K562 (cell line): Measurements from ENCODE around the gene IL12RB2. TPM values are rescaled to one million over a fixed set of nuclear protein-coding genes. Genes with fewer than 3 reads are reported as not detected.

Experiments used
- ATAC-seq: fragments of 200-7000 bp; cut with Tn5 transposase; 3 replicates; pipeline ENCODE4 v1.9.1; 2020; ENCODE audit warnings: moderate library complexity
- BruUV-seq: library from RNA; stranded (reverse); fragments of 400-500 nt; replicated peaks from 2 replicates; lab custom pipeline; 2021; lab: Mats Ljungman, UMichigan
- CTCF ChIA-PET: fragments of 300-600 bp; formaldehyde crosslinking; extraction: SDS; loops from one replicate; lab custom pipeline; 2021; ENCODE audit warnings: low intra/inter-chr PET ratio; lab: Yijun Ruan, JAX
- POLR2A ChIA-PET: fragments of 300-600, 350-650 bp; sonication (Branson Sonifier 250); formaldehyde crosslinking; extraction: SDS; loops from one replicate; lab custom pipeline; 2021; ENCODE audit warnings: antibody characterized with exemption, inconsistent platforms; lab: Yijun Ruan, JAX
- DNase-seq, 4 experiments: peaks; one replicate each; pipeline versions ENCODE4 v3.0.0 to v3.0.0-alpha.2; 2011 to 2018; ENCODE audit warnings: low spot score in 3 of 4, mixed read lengths in 3 of 4; ENCODE audit errors: extremely low read depth in 1 of 4
- FAIRE-seq: peaks from 2 replicates; lab custom pipeline; 2011; peaks lifted over from hg19 to GRCh38; lab: Jason Lieb, UNC
- H2AFZ ChIP-seq: 2 replicates; pipeline ENCODE4 v1.6.0; 2011; ENCODE audit warnings: low read depth, low read length, control low read depth, inconsistent platforms
- H3K27ac ChIP-seq: fragments of 200-600 bp; 3 replicates; pipeline ENCODE4 v1.8.0; 2011; ENCODE audit warnings: low read depth, mild to moderate bottlenecking, control low read depth, inconsistent platforms, low read length, moderate library complexity, mixed read lengths; ENCODE audit errors: extremely low read depth
- H3K27me3 ChIP-seq, 2 experiments: fragments of 300-600 bp in 1 of 2; 2 replicates in 1 of 2; 3 replicates in 1 of 2; pipeline versions ENCODE4 v1.6.0 to v1.8.0; 2011; ENCODE audit warnings: inconsistent platforms in 2 of 2, low read length in 2 of 2, mild to moderate bottlenecking in 1 of 2, mixed read lengths in 1 of 2, moderate library complexity in 1 of 2; ENCODE audit not compliant: control insufficient read depth in 2 of 2, insufficient read depth in 2 of 2
- H3K36me3 ChIP-seq: fragments of 300-600 bp; 3 replicates; pipeline ENCODE4 v1.8.0; 2011; ENCODE audit warnings: mild to moderate bottlenecking, low read length, inconsistent platforms; ENCODE audit not compliant: control insufficient read depth, insufficient read depth
- H3K4me1 ChIP-seq, 2 experiments: fragments of 200-600 bp in 1 of 2; replicated peaks in 1 of 2; 2 replicates in 1 of 2; 3 replicates in 1 of 2; pipeline versions ENCODE4 v1.5.1 to v1.8.0; 2011; ENCODE audit warnings: inconsistent platforms in 2 of 2, low read length in 2 of 2, mild to moderate bottlenecking in 1 of 2, mixed read lengths in 1 of 2, moderate library complexity in 1 of 2; ENCODE audit not compliant: control insufficient read depth in 2 of 2, insufficient read depth in 2 of 2
- H3K4me2 ChIP-seq: 2 replicates; pipeline ENCODE4 v1.6.1; 2011; ENCODE audit warnings: low read length, control low read depth, inconsistent platforms, mixed read lengths; ENCODE audit not compliant: insufficient read depth
- H3K4me3 ChIP-seq: fragments of 200-600 bp; sonication (generic), shearing (Covaris generic); 2 replicates; pipeline ENCODE4 v1.5.1; 2016; ENCODE audit warnings: control low read depth, inconsistent platforms
- H3K79me2 ChIP-seq: fragments of 200-600 bp; 3 replicates; pipeline ENCODE4 v1.8.0; 2011; ENCODE audit warnings: low read length, inconsistent platforms; ENCODE audit not compliant: control insufficient read depth, insufficient read depth
- H3K9ac ChIP-seq, 2 experiments: 2 replicates each; pipeline versions ENCODE4 v1.6.0 to v1.6.1; 2011; ENCODE audit warnings: low read depth in 2 of 2, low read length in 2 of 2, control low read depth in 1 of 2, inconsistent platforms in 1 of 2, mild to moderate bottlenecking in 1 of 2, mixed read lengths in 1 of 2; ENCODE audit not compliant: insufficient read depth in 1 of 2
- H3K9me1 ChIP-seq: one replicate; pipeline ENCODE4 v1.6.0; 2011; ENCODE audit warnings: inconsistent platforms, mild to moderate bottlenecking, low read length, moderate library complexity; ENCODE audit not compliant: control insufficient read depth, insufficient read depth
- H3K9me3 ChIP-seq: replicated peaks from 2 replicates; pipeline ENCODE4 v1.5.1; 2011; ENCODE audit warnings: low read depth, low read length, inconsistent platforms; ENCODE audit not compliant: control insufficient read depth, insufficient read depth
- H4K20me1 ChIP-seq: replicated peaks from 2 replicates; pipeline ENCODE4 v1.6.1; 2011; ENCODE audit warnings: low read length, inconsistent platforms, mixed read lengths; ENCODE audit not compliant: control insufficient read depth, insufficient read depth
- ARID4B ChIP-seq: sonication (generic); formaldehyde crosslinking; IDR thresholded peaks from 2 replicates; pipeline ENCODE4 v1.8.0; 2022; ENCODE audit warnings: mild to moderate bottlenecking, missing genetic modification reagents
- BRF2 ChIP-seq: IDR thresholded peaks from 3 replicates; pipeline ENCODE4 v1.6.1; 2011; ENCODE audit warnings: borderline replicate concordance, mild to moderate bottlenecking; ENCODE audit not compliant: insufficient read length, insufficient read depth
- FOXP1 ChIP-seq: sonication (generic); formaldehyde crosslinking; IDR thresholded peaks from 2 replicates; pipeline ENCODE4 v1.8.0; 2022; ENCODE audit warnings: mild to moderate bottlenecking, missing genetic modification reagents
- HBP1 ChIP-seq: fragments of 450-650 bp; formaldehyde crosslinking; IDR thresholded peaks from 2 replicates; pipeline ENCODE4 v1.4.0; 2022; ENCODE audit warnings: missing genetic modification characterization
- HNRNPH1 ChIP-seq: fragments of 200-400 bp; formaldehyde crosslinking; optimal IDR thresholded peaks from 2 replicates; pipeline ENCODE3; 2017; ENCODE audit warnings: low read depth, mild to moderate bottlenecking, low read length, moderate library complexity
- HNRNPL ChIP-seq: fragments of 200-400 bp; formaldehyde crosslinking; IDR thresholded peaks from 2 replicates; pipeline ENCODE4 v1.6.1; 2017; ENCODE audit warnings: low read depth, mild to moderate bottlenecking, low read length
- HOXB6 ChIP-seq: fragments of 250-450 bp; sonication (Bioruptor Pico); IDR thresholded peaks from 2 replicates; pipeline ENCODE4 v1.5.1; 2022; ENCODE audit warnings: mild to moderate bottlenecking, borderline replicate concordance
- TFE3 ChIP-seq: fragments of 450-650 bp; formaldehyde crosslinking; IDR thresholded peaks from 2 replicates; pipeline ENCODE4 v1.4.0; 2020; ENCODE audit warnings: mild to moderate bottlenecking, mixed read lengths
- ZFPM2 ChIP-seq: fragments of 250-450 bp; sonication (Bioruptor Pico); IDR thresholded peaks from 2 replicates; pipeline ENCODE4 v1.5.1; 2022; ENCODE audit warnings: mild to moderate bottlenecking
- ZNF445 ChIP-seq: fragments of 250-450 bp; sonication (Bioruptor Pico); IDR thresholded peaks from 2 replicates; pipeline ENCODE4 v1.4.0; 2020; ENCODE audit warnings: low read depth, mild to moderate bottlenecking, moderate library complexity
- ZNF583 ChIP-seq: fragments of 250-450 bp; sonication (Bioruptor Pico); IDR thresholded peaks from 2 replicates; pipeline ENCODE4 v1.4.0; 2020
- ZNF79 ChIP-seq: fragments of 250-450 bp; sonication (Bioruptor Pico); IDR thresholded peaks from 2 replicates; pipeline ENCODE4 v1.4.0; 2020; ENCODE audit warnings: low read depth, mild to moderate bottlenecking, moderate library complexity
- WGBS: fragments of 100-300 bp; shearing (Covaris generic); methylation state at CpG from one replicate; pipeline ENCODE4 v1.1.6; 2016; ENCODE audit warnings: low coverage, mixed read lengths; ENCODE audit not compliant: insufficient coverage; ENCODE audit errors: missing lambda C conversion rate; 5-methylcytosine and 5-hydroxymethylcytosine counted together
- in situ Hi-C: fragments of 300-500 bp; cut with MboI; formaldehyde crosslinking; loops from 4 replicates; pipeline ENCODE4 v1.15.0; 2018; ENCODE audit warnings: inconsistent platforms, mixed read lengths
- intact Hi-C: fragments of 100-400 bp; cut with micrococcal nuclease; formaldehyde crosslinking; loops from 2 replicates; pipeline ENCODE4 v1.14.2; 2022
- polyA plus RNA-seq, 8 experiments: library from polyadenylated mRNA; depleted of rRNA in 4 of 8; stranded (reverse) in 5 of 8; unstranded in 3 of 8; fragments of >200 nt; fragmentation: Nextera tagmentation in 2 of 8; fragmentation: Illumina TruSeq in 1 of 8; extraction: Ambion mirVana in 2 of 8; extraction: Trizol in 1 of 8; gene quantifications; 2 replicates each; pipeline versions ENCODE4 v1.2.1 to v1.2.3, GENCODE V29; 2011 to 2014; ENCODE audit warnings: inconsistent platforms in 1 of 8, missing spikeins in 1 of 8
- total RNA-seq, 7 experiments: library from RNA; depleted of rRNA in 6 of 7; stranded (reverse); fragments of >200 nt in 6 of 7; fragmentation: Illumina TruSeq in 2 of 7; extraction: Trizol in 2 of 7; gene quantifications; 2 replicates each; pipeline versions ENCODE4 v1.2.1 to v1.2.3, GENCODE V29; 2011 to 2021; ENCODE audit warnings: low replicate concordance in 1 of 7

The IL12RB2 gene
- total and polyA plus RNA-seq, 9 of the 15 experiments (the other 6 are each of a cell fraction or from before 2014, with no cell fraction given) = 0.39 to 3.3 (median 1.9) TPM

GRCh38 chr1:67367370-67368045 is 59.8 kb downstream of the IL12RB2 start:
- H3K79me2 ChIP-seq = no peaks in the 10 kb centered on the region
- POLR2A ChIA-PET = interaction anchor here (1.0 to 1.3 kb wide), 2 partner anchors 10 to 11 kb away, joined by 4 to 7 read pairs; no protein-coding TSS in a partner anchor
- H3K9me1 ChIP-seq = no peaks in the 10 kb centered on the region
- DNase-seq = peak; percentile 23 to 73 (median 36)
- H4K20me1 ChIP-seq = no peaks in the 10 kb centered on the region
- no peak overlapping the region for H3K9ac ChIP-seq
- H3K36me3 ChIP-seq = no peaks in the 10 kb centered on the region
- CTCF ChIA-PET = interaction anchor here (0.6 kb wide), 1 partner anchor 132 kb away, joined by 3 read pairs; no protein-coding TSS in a partner anchor
- no peak overlapping the region for H3K4me2 ChIP-seq
- WGBS = 18% methylated on average over 7 of the region's 8 CpGs
- H3K9me3 ChIP-seq = no peaks in the 10 kb centered on the region
- H3K27me3 ChIP-seq = no peaks in the 10 kb centered on the region
- H3K4me3 ChIP-seq = no peak overlapping the region
- intact Hi-C loops = no loop called here
- H2AFZ ChIP-seq = no peak overlapping the region
- in situ Hi-C loops = no loop called here
- ATAC-seq = peak; percentile 74
- no peak overlapping the region for H3K27ac ChIP-seq
- peak; percentile 90 for FAIRE-seq
- no peaks in the 10 kb centered on the region; a peak in 1 of 5 replicates for H3K4me1 ChIP-seq
- BruUV-seq = no TSS peak
- TF ChIP-seq TFE3 = no peak
- TF ChIP-seq HNRNPL = no peak
- no peak for TF ChIP-seq ZFPM2
- TF ChIP-seq ZNF79 (CRISPR knock-in tag) = no peak
- no peak for TF ChIP-seq HNRNPH1
- TF ChIP-seq HOXB6 = no peak
- no peak for TF ChIP-seq ARID4B (CRISPR knock-in tag)
- TF ChIP-seq ZNF583 (CRISPR knock-in tag) = no peak
- no peak for TF ChIP-seq FOXP1
- TF ChIP-seq HBP1 (CRISPR knock-in tag) = 0 out of 2 replicates have a peak, but pooled peaks have one; percentile 25
- no peak for TF ChIP-seq ZNF445 (CRISPR knock-in tag)
- no peak for TF ChIP-seq BRF2
